Mucosa of descending colon (tissue), 3 donors: ENCODE data around the gene ABCG8. TPM values are rescaled to one million over a fixed set of nuclear protein-coding genes. Genes with fewer than 3 reads are reported as not detected.

ENCODE experiments used
- ATAC-seq: fragments of 200-7000 bp; cut with Tn5 transposase; one replicate; pipeline ENCODE4 v1.9.1; 2020; ENCODE audit warnings: mild to moderate bottlenecking, moderate library complexity
- DNase-seq, 3 donors: peaks; one replicate each; pipeline ENCODE4 v3.0.0-alpha.2; 2020
- H3K36me3 ChIP-seq: fragments of 200-600 bp; one replicate; pipeline ENCODE4 v1.8.0; 2021; ENCODE audit warnings: low read depth, mild to moderate bottlenecking
- H3K4me1 ChIP-seq: fragments of 200-600 bp; one replicate; pipeline ENCODE4 v1.8.0; 2021; ENCODE audit warnings: low read depth, mild to moderate bottlenecking
- H3K4me3 ChIP-seq: fragments of 200-600 bp; one replicate; pipeline ENCODE4 v1.8.0; 2021; ENCODE audit warnings: mild to moderate bottlenecking
- H3K9me3 ChIP-seq: fragments of 200-600 bp; one replicate; pipeline ENCODE4 v1.8.0; 2021; ENCODE audit warnings: mild to moderate bottlenecking
- intact Hi-C, 2 donors: fragments of 100-400 bp; cut with DNase I in 1 of 2; cut with micrococcal nuclease in 1 of 2; formaldehyde crosslinking; loops; one replicate each; pipeline versions ENCODE4 v1.11.0 to v1.11.1; 2022; cut with DNase I, micrococcal nuclease
- long read RNA-seq, 2 donors: library from polyadenylated mRNA; unstranded; transcript quantifications; one replicate each; pipeline ENCODE4 v2.0.0, GENCODE V29; 2019 to 2021
- total RNA-seq, 3 donors: library from RNA; stranded (reverse); fragmentation: NEBNext Ultra II Directional in 2 of 3; extraction: Animal tissue kit (Norgen Biotek cat#: 25700) in 2 of 3; gene quantifications; one replicate each; pipeline versions ENCODE4 v1.2.1 to v1.2.4, GENCODE V29; 2021 to 2023
- TF ChIP-seq, protein P1 (sequence below): fragments of 200-600 bp; IDR thresholded peaks from one replicate; pipeline ENCODE4 v1.8.0; 2022; ENCODE audit warnings: antibody characterized with exemption, mild to moderate bottlenecking
- donor health status: DM: no; HTN: no; CAD: no; lungs with moderate emphysema.
- donor health status: DM: no; HTN: no; CAD: no.
- donor health status: DM: no; HTN: yes; CAD: no.

The ABCG8 gene
- under 1 TPM; 0.06 to 0.87 (median 0.49) TPM for total RNA-seq
- long read RNA-seq, donor 1: 0 reads
- long read RNA-seq, donor 2: 0 reads

DNA sequence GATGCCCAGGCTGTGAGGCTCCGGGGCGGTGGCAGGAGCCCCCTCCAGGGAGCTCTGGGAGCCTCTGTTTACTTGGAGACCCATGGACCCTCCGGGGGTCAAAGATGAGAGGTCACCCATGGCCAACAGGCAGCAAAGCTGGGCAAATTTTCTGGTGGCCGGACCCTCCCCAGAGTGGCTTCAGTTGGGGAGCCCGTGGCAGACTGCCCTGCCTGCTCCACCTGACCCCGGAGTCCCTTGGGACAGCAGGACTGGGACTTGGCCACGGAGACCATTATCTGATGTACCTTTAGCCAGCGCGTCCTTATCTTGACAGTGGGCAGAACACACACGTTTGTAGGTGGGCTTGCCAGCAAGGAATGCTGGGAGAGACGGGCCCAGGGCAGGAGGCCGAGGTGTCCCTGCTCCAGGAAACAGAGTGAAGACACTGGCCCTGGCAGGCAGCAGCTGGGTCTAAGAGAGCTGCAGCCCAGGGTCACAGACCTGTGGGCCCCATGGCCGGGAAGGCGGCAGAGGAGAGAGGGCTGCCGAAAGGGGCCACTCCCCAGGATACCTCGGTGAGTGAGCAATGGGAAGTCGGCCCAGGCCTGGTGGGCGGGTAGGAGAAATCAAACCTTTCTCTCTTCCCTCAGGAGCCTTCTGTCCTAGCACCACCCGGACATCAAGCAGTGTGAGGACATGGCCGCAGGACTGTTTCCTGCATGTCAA lies at the start of gene ABCG8, which contains the start of gene ABCG5:
ABCG8 (plus strand) TSS at position 412 of the 708 bp plus-strand sequence; CDS start at position 495, 83 bp downstream.
ABCG5 (minus strand) TSS at position 280 of the 708 bp plus-strand sequence; CDS start at position 120, 160 bp downstream.
- Histone ChIP-seq H3K36me3 (no peaks in the 10 kb centered on the region), H3K4me3 (no peak within 1 kb of the TSS), H3K9me3 (no peaks in the 10 kb centered on the region), H3K4me1 (no peaks in the 10 kb centered on the region)
- TF ChIP-seq, protein P1, sequence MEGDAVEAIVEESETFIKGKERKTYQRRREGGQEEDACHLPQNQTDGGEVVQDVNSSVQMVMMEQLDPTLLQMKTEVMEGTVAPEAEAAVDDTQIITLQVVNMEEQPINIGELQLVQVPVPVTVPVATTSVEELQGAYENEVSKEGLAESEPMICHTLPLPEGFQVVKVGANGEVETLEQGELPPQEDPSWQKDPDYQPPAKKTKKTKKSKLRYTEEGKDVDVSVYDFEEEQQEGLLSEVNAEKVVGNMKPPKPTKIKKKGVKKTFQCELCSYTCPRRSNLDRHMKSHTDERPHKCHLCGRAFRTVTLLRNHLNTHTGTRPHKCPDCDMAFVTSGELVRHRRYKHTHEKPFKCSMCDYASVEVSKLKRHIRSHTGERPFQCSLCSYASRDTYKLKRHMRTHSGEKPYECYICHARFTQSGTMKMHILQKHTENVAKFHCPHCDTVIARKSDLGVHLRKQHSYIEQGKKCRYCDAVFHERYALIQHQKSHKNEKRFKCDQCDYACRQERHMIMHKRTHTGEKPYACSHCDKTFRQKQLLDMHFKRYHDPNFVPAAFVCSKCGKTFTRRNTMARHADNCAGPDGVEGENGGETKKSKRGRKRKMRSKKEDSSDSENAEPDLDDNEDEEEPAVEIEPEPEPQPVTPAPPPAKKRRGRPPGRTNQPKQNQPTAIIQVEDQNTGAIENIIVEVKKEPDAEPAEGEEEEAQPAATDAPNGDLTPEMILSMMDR: no peak
- DNase-seq (no peak), ATAC-seq (no peak)
- intact Hi-C loops: no loop called here

DNA sequence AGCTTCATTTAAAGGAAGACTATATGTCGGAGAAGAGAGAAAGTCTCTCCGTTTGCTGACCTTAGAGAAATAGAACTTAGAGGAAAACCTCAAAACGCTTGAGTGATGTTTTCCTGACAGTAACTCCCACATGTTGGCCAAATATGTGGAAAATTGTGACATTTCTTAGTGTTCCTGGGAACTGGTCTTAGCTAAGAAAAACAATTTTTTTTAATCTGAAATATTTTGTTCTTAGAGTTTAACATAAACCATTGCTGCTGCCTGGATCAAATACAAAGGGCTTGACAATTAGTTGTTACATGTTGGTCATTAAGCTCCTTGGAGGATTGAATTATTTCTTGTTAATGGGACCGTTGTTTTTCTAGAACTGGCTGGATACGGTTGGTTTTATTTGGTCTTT lies 48.6 kb upstream of the ABCG8 start:
- Histone ChIP-seq H3K4me1 (peaks cover 4% of the 10 kb centered on the region), H3K4me3 (no peak overlapping the region), H3K36me3 (no peaks in the 10 kb centered on the region), H3K9me3 (no peaks in the 10 kb centered on the region)
- ATAC-seq (no peak), DNase-seq (no peak)
- TF ChIP-seq, protein P1: no peak
- intact Hi-C loops: no loop called here

DNA sequence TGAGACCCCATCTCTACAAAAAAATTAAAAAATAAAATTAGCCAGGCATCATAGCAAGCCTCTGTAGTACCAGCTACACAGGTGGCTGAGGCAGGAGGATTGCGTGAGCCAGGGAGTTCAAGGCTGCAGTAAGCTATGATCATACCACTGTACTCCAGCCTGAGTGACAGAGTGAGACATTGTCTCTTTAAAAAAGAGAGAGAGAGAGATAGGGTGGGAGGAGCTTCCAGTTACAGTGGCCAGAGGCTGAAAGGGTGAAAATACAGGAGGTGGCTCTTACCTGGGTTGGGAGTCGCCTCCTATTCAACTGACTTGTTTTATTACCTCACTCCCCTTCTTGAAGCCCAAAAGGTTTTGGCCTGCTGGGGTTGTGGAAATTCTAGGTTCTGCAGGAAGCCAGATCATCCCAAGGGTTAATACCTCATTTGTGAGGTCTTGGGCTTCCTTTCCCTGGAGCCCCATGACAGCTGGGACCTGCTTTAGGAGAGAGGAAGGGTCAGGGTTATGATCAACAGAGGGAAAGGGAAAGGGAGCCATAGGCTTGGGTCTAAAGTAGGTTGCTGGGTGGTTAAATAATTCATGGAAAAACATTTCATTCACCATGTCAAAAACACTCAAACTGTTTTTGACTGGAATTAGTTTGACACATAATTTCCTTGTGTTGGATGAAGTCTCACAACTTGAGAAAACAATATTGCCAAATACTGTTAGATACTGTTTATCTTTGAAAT lies 47.6 kb upstream of the ABCG8 start:
- H3K4me3 ChIP-seq: no peak overlapping the region
- TF ChIP-seq, protein P1: no peak
- intact Hi-C loops: no loop called here
- DNase-seq (no peak), ATAC-seq (peak; percentile 67)
- H3K4me1 ChIP-seq: peaks cover 4% of the 10 kb centered on the region
- no peaks in the 10 kb centered on the region for H3K9me3 ChIP-seq
- no peaks in the 10 kb centered on the region for H3K36me3 ChIP-seq

DNA sequence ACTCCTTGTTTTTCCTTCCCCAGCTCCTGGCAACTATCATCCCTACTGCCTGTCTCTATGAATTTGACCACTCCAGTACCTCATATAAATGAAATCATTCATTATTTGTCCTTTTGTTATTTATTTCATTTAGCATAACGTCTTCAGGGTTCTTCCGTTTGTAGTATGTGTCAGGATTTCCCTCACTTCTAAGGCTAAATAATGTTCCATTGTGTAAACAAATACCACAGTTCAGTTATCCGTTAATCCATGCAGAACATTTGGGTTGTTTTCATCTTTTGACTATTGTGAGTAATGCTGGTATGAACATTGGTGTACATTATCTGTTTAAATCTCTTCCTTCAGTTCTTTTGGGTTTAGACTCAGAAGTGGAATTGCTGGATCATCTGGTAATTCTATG lies 46.1 kb upstream of the ABCG8 start:
- no peaks in the 10 kb centered on the region for H3K36me3 ChIP-seq
- intact Hi-C loops: no loop called here
- H3K4me1 ChIP-seq: peaks cover 4% of the 10 kb centered on the region
- no peak for ATAC-seq
- TF ChIP-seq, protein P1: no peak
- no peak for DNase-seq
- no peaks in the 10 kb centered on the region for H3K9me3 ChIP-seq
- H3K4me3 ChIP-seq: no peak overlapping the region

DNA sequence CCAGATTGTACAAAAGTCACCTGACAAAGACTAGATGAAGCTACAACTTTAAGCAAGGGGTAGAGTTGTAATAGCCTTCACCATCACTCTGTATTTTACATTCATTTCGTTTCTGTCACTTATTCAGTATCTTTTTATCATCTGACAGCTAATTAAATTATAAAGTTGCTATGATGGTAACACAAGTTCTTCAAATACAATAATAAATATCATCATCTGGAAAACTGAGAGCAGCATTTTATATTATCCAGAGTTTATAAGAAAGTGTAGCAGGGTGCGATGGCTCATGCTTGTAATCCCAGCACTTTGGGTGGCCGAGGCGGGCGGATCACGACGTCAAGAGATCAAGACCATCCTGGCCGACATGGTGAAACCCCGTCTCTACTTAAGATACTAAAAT lies 43.8 kb upstream of the ABCG8 start:
- Histone ChIP-seq H3K4me1 (peaks cover 4% of the 10 kb centered on the region), H3K9me3 (no peaks in the 10 kb centered on the region), H3K36me3 (no peaks in the 10 kb centered on the region), H3K4me3 (no peak overlapping the region)
- DNase-seq (no peak), ATAC-seq (no peak)
- TF ChIP-seq, protein P1: no peak
- intact Hi-C loops: no loop called here
